Measurements from ENCODE around the gene ALOXE3.

GRCh38 chr17:8068736-8069586 is 49.4 kb downstream of the ALOXE3 start:
- TF ChIP-seq BHLHE40 (IDR thresholded peaks at IDR 0.05; ENCODE audit: borderline replicate concordance), result no peak
- no peak for TF ChIP-seq CTBP1 (IDR thresholded peaks at IDR 0.05; ENCODE audit: borderline replicate concordance)
- no peak for TF ChIP-seq FOXA1 (IDR thresholded peaks at IDR 0.05)
- no peak for TF ChIP-seq TARDBP (IDR thresholded peaks at IDR 0.05)
- TF ChIP-seq SUZ12 (IDR thresholded peaks at IDR 0.05), result no peak
- TF ChIP-seq SP1 (IDR thresholded peaks at IDR 0.05), result no peak
- no peak for TF ChIP-seq FOXM1 (IDR thresholded peaks at IDR 0.05; ENCODE audit: borderline replicate concordance)
- TF ChIP-seq ZNF384 (IDR thresholded peaks at IDR 0.05), result no peak
- no peak for TF ChIP-seq NFRKB (IDR thresholded peaks at IDR 0.05)
- no peak for TF ChIP-seq HDGF (IDR thresholded peaks at IDR 0.05; ENCODE audit: borderline replicate concordance)
- TF ChIP-seq ELF4 (IDR thresholded peaks at IDR 0.05), result no peak
- no peak for TF ChIP-seq L3MBTL2 (conservative IDR thresholded peaks at IDR 0.05)
- no peak for TF ChIP-seq FOXK2 (IDR thresholded peaks at IDR 0.05)
- TF ChIP-seq LEF1 (IDR thresholded peaks at IDR 0.05; ENCODE audit: borderline replicate concordance), result no peak
